CD14-positive monocyte (primary cell): Measurements from ENCODE around the gene NHS. TPM values are rescaled to one million over a fixed set of nuclear protein-coding genes. Genes with fewer than 3 reads are reported as not detected.
A peak's percentile ranks its signal among the peaks of the same experiment; 100 is the strongest.

ENCODE experiments used
- DNase-seq, 3 donors: peaks; one replicate each; pipeline ENCODE4 v3.0.0-alpha.2; 2011 to 2022
- H2AFZ ChIP-seq: 2 replicates; pipeline ENCODE4 v1.6.0; 2012; ENCODE audit warnings: mild to moderate bottlenecking, low read depth, low read length, inconsistent platforms; ENCODE audit not compliant: insufficient read depth, poor library complexity, severe bottlenecking
- H3K27ac ChIP-seq, 2 donors: 1 replicate in 1 of 2; 2 replicates in 1 of 2; pipeline ENCODE4 v1.5.1; 2012 to 2013; ENCODE audit warnings: low read length in 2 of 2, control low read depth in 1 of 2, inconsistent platforms in 1 of 2, low read depth in 1 of 2, mild to moderate bottlenecking in 1 of 2
- H3K27me3 ChIP-seq, 2 donors: one replicate each; pipeline versions ENCODE4 v1.6.0 to v1.6.1; 2011 to 2013; ENCODE audit warnings: low read length in 2 of 2; ENCODE audit not compliant: control insufficient read depth in 2 of 2, insufficient read depth in 2 of 2
- H3K36me3 ChIP-seq, 2 donors: replicated peaks in 1 of 2; 1 replicate in 1 of 2; 2 replicates in 1 of 2; pipeline versions ENCODE4 v1.5.1 to v1.6.1; 2012 to 2013; ENCODE audit warnings: low read length in 2 of 2, control low read depth in 1 of 2, inconsistent platforms in 1 of 2, mild to moderate bottlenecking in 1 of 2; ENCODE audit not compliant: insufficient read depth in 2 of 2, control insufficient read depth in 1 of 2
- H3K4me1 ChIP-seq, 2 donors: 1 replicate in 1 of 2; 2 replicates in 1 of 2; pipeline versions ENCODE4 v1.5.1 to v1.6.1; 2012 to 2013; ENCODE audit warnings: low read length in 2 of 2, control low read depth in 1 of 2, inconsistent platforms in 1 of 2, mild to moderate bottlenecking in 1 of 2, moderate library complexity in 1 of 2; ENCODE audit not compliant: insufficient read depth in 2 of 2, control insufficient read depth in 1 of 2
- H3K4me2 ChIP-seq: replicated peaks from 2 replicates; pipeline ENCODE3; 2012; ENCODE audit warnings: low read length, moderate library complexity, mild to moderate bottlenecking; ENCODE audit not compliant: poor library complexity, severe bottlenecking; ENCODE audit errors: extremely low read depth
- H3K4me3 ChIP-seq, 3 experiments: fragments of 200-600 bp in 1 of 3; sonication (generic) in 1 of 3; replicated peaks in 1 of 3; 1 replicate in 2 of 3; 2 replicates in 1 of 3; pipeline ENCODE4 v1.5.1; 2011 to 2013; ENCODE audit warnings: low read length in 3 of 3, mild to moderate bottlenecking in 3 of 3, control low read depth in 2 of 3, low read depth in 2 of 3, inconsistent platforms in 1 of 3, moderate library complexity in 1 of 3
- H3K79me2 ChIP-seq: 2 replicates; pipeline ENCODE4 v1.6.0; 2012; ENCODE audit warnings: mild to moderate bottlenecking, control low read depth, inconsistent platforms, low read length, moderate library complexity; ENCODE audit not compliant: insufficient read depth
- H3K9ac ChIP-seq: 2 replicates; pipeline ENCODE4 v1.6.0; 2017; ENCODE audit warnings: low read length, mild to moderate bottlenecking; ENCODE audit not compliant: insufficient read depth, poor library complexity, severe bottlenecking
- H3K9me3 ChIP-seq, 2 donors: replicated peaks in 1 of 2; 1 replicate in 1 of 2; 2 replicates in 1 of 2; pipeline versions ENCODE4 v1.5.1 to v1.6.1; 2012 to 2013; ENCODE audit warnings: low read length in 2 of 2, control low read depth in 1 of 2; ENCODE audit not compliant: control insufficient read depth in 1 of 2, insufficient read depth in 1 of 2
- H4K20me1 ChIP-seq: 2 replicates; pipeline ENCODE4 v1.6.0; 2012; ENCODE audit warnings: mild to moderate bottlenecking, low read length, control low read depth, moderate library complexity; ENCODE audit not compliant: insufficient read depth
- H3K27ac Mint-ChIP-seq, 7 donors: one replicate each; pipeline ENCODE4 v1.8.0; 2020; ENCODE audit warnings: mild to moderate bottlenecking in 7 of 7, mixed read lengths in 7 of 7, moderate library complexity in 6 of 7, inconsistent platforms in 2 of 7
- H3K27me3 Mint-ChIP-seq, 3 donors: one replicate each; pipeline ENCODE4 v1.8.0; 2021 to 2022; ENCODE audit warnings: low read depth in 3 of 3, mild to moderate bottlenecking in 3 of 3, mixed read lengths in 3 of 3, moderate library complexity in 3 of 3, inconsistent platforms in 1 of 3
- H3K36me3 Mint-ChIP-seq, 2 donors: one replicate each; pipeline ENCODE4 v1.8.0; 2020; ENCODE audit warnings: mixed read lengths in 2 of 2, inconsistent platforms in 1 of 2, mild to moderate bottlenecking in 1 of 2
- H3K4me1 Mint-ChIP-seq: one replicate; pipeline ENCODE4 v1.8.0; 2020; ENCODE audit warnings: mild to moderate bottlenecking, mixed read lengths
- H3K4me3 Mint-ChIP-seq, 2 donors: one replicate each; pipeline ENCODE4 v1.8.0; 2020; ENCODE audit warnings: mild to moderate bottlenecking in 2 of 2, mixed read lengths in 2 of 2, moderate library complexity in 1 of 2
- H3K9me3 Mint-ChIP-seq, 7 donors: one replicate each; pipeline ENCODE4 v1.8.0; 2020 to 2022; ENCODE audit warnings: mixed read lengths in 7 of 7, mild to moderate bottlenecking in 6 of 7, moderate library complexity in 6 of 7, inconsistent platforms in 2 of 7
- WGBS: methylation state at CpG from one replicate; pipeline ENCODE4 v1.1.5; 2013; ENCODE audit warnings: missing lambda C conversion rate; ENCODE audit not compliant: insufficient coverage; 5-methylcytosine and 5-hydroxymethylcytosine counted together
- intact Hi-C, 2 donors: fragments of 100-400 bp; cut with micrococcal nuclease; formaldehyde crosslinking; loops; one replicate each; pipeline versions ENCODE4 v1.15.0 to v1.15.1; 2023
- polyA plus RNA-seq, 3 donors: library from polyadenylated mRNA; depleted of rRNA in 1 of 3; unstranded in 2 of 3; stranded (reverse) in 1 of 3; fragments of 300-500 nt in 2 of 3; fragments of >200 nt in 1 of 3; fragmentation: Illumina TruSeq in 2 of 3; gene quantifications; 1 replicate in 2 of 3; 2 replicates in 1 of 3; pipeline ENCODE4 v1.2.3, GENCODE V29; 2012 to 2021
- TF ChIP-seq, protein P1 (sequence below): fragments of 200-600 bp; IDR thresholded peaks from one replicate; pipeline ENCODE4 v1.8.0; 2022; ENCODE audit warnings: antibody characterized with exemption, mild to moderate bottlenecking

Gene NHS
- polyA plus RNA-seq, 3 donors: 0.86 to 1.8 (median 1.3) TPM

GRCh38 chrX:17546356-17546755, 171.4 kb downstream of the NHS start:
- H3K4me1 ChIP-seq: peaks cover 6 to 7% of the 10 kb centered on the region in 2 donors
- TF ChIP-seq, protein P1, sequence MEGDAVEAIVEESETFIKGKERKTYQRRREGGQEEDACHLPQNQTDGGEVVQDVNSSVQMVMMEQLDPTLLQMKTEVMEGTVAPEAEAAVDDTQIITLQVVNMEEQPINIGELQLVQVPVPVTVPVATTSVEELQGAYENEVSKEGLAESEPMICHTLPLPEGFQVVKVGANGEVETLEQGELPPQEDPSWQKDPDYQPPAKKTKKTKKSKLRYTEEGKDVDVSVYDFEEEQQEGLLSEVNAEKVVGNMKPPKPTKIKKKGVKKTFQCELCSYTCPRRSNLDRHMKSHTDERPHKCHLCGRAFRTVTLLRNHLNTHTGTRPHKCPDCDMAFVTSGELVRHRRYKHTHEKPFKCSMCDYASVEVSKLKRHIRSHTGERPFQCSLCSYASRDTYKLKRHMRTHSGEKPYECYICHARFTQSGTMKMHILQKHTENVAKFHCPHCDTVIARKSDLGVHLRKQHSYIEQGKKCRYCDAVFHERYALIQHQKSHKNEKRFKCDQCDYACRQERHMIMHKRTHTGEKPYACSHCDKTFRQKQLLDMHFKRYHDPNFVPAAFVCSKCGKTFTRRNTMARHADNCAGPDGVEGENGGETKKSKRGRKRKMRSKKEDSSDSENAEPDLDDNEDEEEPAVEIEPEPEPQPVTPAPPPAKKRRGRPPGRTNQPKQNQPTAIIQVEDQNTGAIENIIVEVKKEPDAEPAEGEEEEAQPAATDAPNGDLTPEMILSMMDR: no peak
- no peak overlapping the region for H3K4me3 Mint-ChIP-seq
- intact Hi-C loops: no loop called here
- peaks cover 0 to 2% (median 0%) of the 10 kb centered on the region in 7 donors for H3K9me3 Mint-ChIP-seq
- no peak overlapping the region for H3K4me3 ChIP-seq
- H3K27me3 ChIP-seq: peaks cover 0 to 2% of the 10 kb centered on the region in 2 donors
- no peaks in the 10 kb centered on the region for H3K36me3 ChIP-seq
- no peaks in the 10 kb centered on the region for H4K20me1 ChIP-seq
- no peak overlapping the region for H3K9ac ChIP-seq
- H3K9me3 ChIP-seq: no peaks in the 10 kb centered on the region
- WGBS: no CpG with 5 or more reads among the region's 2 CpGs
- H3K36me3 Mint-ChIP-seq: peaks cover 0 to 13% of the 10 kb centered on the region in 2 donors
- no peak for DNase-seq
- no peak overlapping the region for H3K4me2 ChIP-seq
- no peaks in the 10 kb centered on the region for H3K79me2 ChIP-seq
- peaks cover 12% of the 10 kb centered on the region for H3K4me1 Mint-ChIP-seq
- no peak overlapping the region for H3K27ac ChIP-seq
- H3K27me3 Mint-ChIP-seq: peaks cover 2 to 8% (median 6%) of the 10 kb centered on the region in 3 donors
- H2AFZ ChIP-seq: no peak overlapping the region
- peak overlapping the region in 1 of 7 donors; percentile 43 for H3K27ac Mint-ChIP-seq

- Histone ChIP-seq H3K4me1 (peaks cover 6 to 7% of the 10 kb centered on the region in 2 donors), H4K20me1 (no peaks in the 10 kb centered on the region), H3K4me3 (no peak overlapping the region), H3K36me3 (no peaks in the 10 kb centered on the region), H3K27ac (no peak overlapping the region), H3K9me3 (no peaks in the 10 kb centered on the region), H3K27me3 (peaks cover 0 to 2% of the 10 kb centered on the region in 2 donors), H2AFZ (no peak overlapping the region), H3K79me2 (no peaks in the 10 kb centered on the region), H3K4me2 (no peak overlapping the region), H3K9ac (no peak overlapping the region)
- peak in 1 of 3 donors; percentile 12 for DNase-seq
- WGBS: no CpG with 5 or more reads among the region's 2 CpGs
- peaks cover 0 to 2% (median 0%) of the 10 kb centered on the region in 7 donors for H3K9me3 Mint-ChIP-seq
- H3K27ac Mint-ChIP-seq: peak overlapping the region in 1 of 7 donors; percentile 61
- peaks cover 12% of the 10 kb centered on the region for H3K4me1 Mint-ChIP-seq
- peaks cover 2 to 6% (median 5%) of the 10 kb centered on the region in 3 donors for H3K27me3 Mint-ChIP-seq
- H3K36me3 Mint-ChIP-seq: peaks cover 0 to 10% of the 10 kb centered on the region in 2 donors
- H3K4me3 Mint-ChIP-seq: no peak overlapping the region
- intact Hi-C loops: no loop called here
- TF ChIP-seq, protein P1: no peak
These were observed 172.7 kb downstream of the NHS start for GRCh38 chrX:17547658-17548057.
